Endothelial cell (in vitro differentiated cells): Measurements from ENCODE around the gene PIGN. TPM values are rescaled to one million over a fixed set of nuclear protein-coding genes. Genes with fewer than 3 reads are reported as not detected.

Experiments used
- DNase-seq: peaks from one replicate; pipeline ENCODE4 v3.0.0; 2021; ENCODE audit warnings: low spot score
- H3K27ac Mint-ChIP-seq: one replicate; pipeline ENCODE4 v1.8.0; 2021; ENCODE audit warnings: mixed read lengths, inconsistent platforms; ENCODE audit not compliant: unreplicated experiment
- H3K27me3 Mint-ChIP-seq: one replicate; pipeline ENCODE4 v1.8.0; 2021; ENCODE audit warnings: mild to moderate bottlenecking, moderate library complexity, mixed read lengths, inconsistent platforms; ENCODE audit not compliant: unreplicated experiment
- H3K36me3 Mint-ChIP-seq: one replicate; pipeline ENCODE4 v1.8.0; 2021; ENCODE audit warnings: mild to moderate bottlenecking, low read depth, mixed read lengths, inconsistent platforms; ENCODE audit not compliant: unreplicated experiment
- H3K4me1 Mint-ChIP-seq: one replicate; pipeline ENCODE4 v1.8.0; 2021; ENCODE audit warnings: mild to moderate bottlenecking, mixed read lengths, inconsistent platforms; ENCODE audit not compliant: unreplicated experiment
- H3K4me3 Mint-ChIP-seq: one replicate; pipeline ENCODE4 v1.8.0; 2021; ENCODE audit warnings: mild to moderate bottlenecking, mixed read lengths, inconsistent platforms; ENCODE audit not compliant: unreplicated experiment
- H3K9me3 Mint-ChIP-seq: one replicate; pipeline ENCODE4 v1.8.0; 2021; ENCODE audit warnings: mixed read lengths, inconsistent platforms; ENCODE audit not compliant: unreplicated experiment
- total RNA-seq: library from RNA; stranded (reverse); fragmentation: NEBNext Ultra II Directional; extraction: Animal tissue kit (Norgen Biotek cat#: 25700); gene quantifications from one replicate; pipeline ENCODE4 v1.2.1, GENCODE V29; 2021; ENCODE audit not compliant: unreplicated experiment
- TF ChIP-seq, protein P1 (sequence below): fragments of 200-600 bp; sonication (generic); IDR thresholded peaks from one replicate; pipeline ENCODE4 v1.5.0; 2021; ENCODE audit warnings: antibody characterized with exemption; ENCODE audit not compliant: unreplicated experiment

The PIGN gene
- total RNA-seq, 1 donor from 2014 or later = 23.0 TPM

DNA sequence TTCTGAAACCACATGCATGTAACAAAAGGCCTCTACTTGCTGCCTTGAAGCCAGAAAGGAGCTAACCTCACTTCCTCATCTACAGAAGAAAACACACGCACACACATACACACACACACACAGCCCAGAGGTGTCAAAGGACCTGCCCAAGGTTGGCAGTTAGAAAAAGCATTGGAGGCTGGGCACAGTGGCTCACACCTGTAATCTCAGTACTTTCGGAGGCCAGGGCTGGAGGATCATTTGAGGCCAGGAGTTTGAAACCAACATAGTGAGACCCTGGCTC lies 168.2 kb downstream of the PIGN start:
- Mint-ChIP-seq H3K36me3 (no peaks in the 10 kb centered on the region), H3K27ac (no peak overlapping the region), H3K27me3 (no peaks in the 10 kb centered on the region), H3K4me3 (no peak overlapping the region), H3K9me3 (no peaks in the 10 kb centered on the region), H3K4me1 (no peaks in the 10 kb centered on the region)
- TF ChIP-seq, protein P1, sequence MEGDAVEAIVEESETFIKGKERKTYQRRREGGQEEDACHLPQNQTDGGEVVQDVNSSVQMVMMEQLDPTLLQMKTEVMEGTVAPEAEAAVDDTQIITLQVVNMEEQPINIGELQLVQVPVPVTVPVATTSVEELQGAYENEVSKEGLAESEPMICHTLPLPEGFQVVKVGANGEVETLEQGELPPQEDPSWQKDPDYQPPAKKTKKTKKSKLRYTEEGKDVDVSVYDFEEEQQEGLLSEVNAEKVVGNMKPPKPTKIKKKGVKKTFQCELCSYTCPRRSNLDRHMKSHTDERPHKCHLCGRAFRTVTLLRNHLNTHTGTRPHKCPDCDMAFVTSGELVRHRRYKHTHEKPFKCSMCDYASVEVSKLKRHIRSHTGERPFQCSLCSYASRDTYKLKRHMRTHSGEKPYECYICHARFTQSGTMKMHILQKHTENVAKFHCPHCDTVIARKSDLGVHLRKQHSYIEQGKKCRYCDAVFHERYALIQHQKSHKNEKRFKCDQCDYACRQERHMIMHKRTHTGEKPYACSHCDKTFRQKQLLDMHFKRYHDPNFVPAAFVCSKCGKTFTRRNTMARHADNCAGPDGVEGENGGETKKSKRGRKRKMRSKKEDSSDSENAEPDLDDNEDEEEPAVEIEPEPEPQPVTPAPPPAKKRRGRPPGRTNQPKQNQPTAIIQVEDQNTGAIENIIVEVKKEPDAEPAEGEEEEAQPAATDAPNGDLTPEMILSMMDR = no peak
- DNase-seq = no peak

DNA sequence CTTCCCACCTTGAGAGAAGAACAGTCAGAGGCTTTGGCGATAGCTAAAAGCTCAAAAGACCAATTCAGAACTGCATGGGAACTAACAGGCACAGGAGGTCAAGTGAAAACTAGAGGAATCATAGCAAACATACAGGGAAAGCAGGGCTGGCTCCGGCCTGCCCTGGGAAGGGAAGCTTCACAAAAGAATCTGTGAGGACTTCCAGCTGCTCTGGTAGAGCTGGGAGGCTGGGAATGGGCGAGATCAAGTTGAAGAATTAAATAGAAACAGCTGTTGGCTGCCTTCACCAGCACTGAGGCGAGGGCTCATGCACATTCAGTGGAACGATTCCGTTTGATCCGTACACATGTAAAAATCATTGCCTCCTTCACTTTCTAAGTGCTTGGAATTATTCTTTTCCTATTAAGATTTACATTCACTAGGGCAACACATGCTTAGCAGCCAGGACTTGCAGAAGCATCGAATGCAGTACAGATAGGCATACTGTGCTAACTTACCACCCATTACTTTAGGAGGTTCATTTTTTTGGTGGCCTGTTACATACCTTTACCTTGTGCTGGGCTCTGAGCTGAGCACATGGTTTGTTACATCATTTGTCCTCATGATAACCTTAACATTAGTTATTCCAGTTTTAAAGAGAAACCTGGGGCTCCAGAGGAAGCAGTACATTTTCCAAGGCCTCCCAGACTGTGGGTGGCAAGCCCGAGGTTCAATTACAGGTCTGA lies 168.7 kb downstream of the PIGN start:
- Mint-ChIP-seq H3K27ac (peak overlapping the region; percentile 23), H3K4me3 (no peak overlapping the region)
- no peak for DNase-seq

DNA sequence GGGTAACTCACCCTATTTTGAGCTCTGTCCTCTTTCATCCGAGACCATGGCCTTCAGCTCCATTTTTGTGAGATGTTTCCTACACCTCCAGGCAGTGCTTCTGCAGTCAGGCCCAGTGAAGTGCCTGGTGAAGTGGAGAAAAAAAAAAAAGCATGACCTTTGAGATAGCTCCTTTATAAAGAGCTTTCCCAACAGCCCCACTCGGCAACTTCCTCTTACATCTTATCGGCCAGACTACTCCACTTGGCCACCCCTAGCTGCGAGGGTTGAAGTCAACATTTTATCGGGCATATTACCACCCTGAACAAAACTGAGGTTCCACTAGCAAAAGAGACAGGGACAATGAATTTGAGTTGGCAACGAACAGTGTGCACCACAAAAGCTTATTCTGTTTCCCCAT lies 169.2 kb downstream of the PIGN start:
- TF ChIP-seq, protein P1 = no peak
- Mint-ChIP-seq H3K27ac (peak overlapping the region; percentile 23), H3K4me3 (no peak overlapping the region), H3K36me3 (no peaks in the 10 kb centered on the region), H3K27me3 (no peaks in the 10 kb centered on the region), H3K9me3 (no peaks in the 10 kb centered on the region), H3K4me1 (no peaks in the 10 kb centered on the region)
- no peak for DNase-seq

More for the DNA sequence above, 168.7 kb downstream of the PIGN start:
- no peaks in the 10 kb centered on the region for H3K27me3 Mint-ChIP-seq
- H3K4me1 Mint-ChIP-seq = no peaks in the 10 kb centered on the region
- TF ChIP-seq, protein P1 = no peak
- H3K36me3 Mint-ChIP-seq = no peaks in the 10 kb centered on the region
- H3K9me3 Mint-ChIP-seq = no peaks in the 10 kb centered on the region

DNA sequence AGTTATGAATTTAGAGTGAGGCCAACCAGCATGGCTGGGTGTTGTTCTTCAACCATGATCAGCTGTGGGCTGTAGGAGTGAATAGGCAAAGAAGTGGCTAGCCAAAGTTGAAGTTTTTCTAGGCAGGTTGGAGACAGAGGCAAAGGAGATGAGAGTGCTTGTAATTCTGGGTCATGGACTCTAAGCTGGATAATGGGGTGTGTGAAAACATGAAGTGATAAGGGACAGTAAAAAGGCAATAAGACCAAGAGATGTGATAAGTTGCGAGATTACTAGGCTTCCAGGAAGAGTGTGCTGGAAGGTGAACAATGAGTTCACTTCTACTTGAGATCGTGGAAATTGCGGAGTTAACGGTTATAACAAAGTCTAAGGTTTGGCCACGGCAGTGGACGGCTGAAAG lies 175.4 kb downstream of the PIGN start:
- H3K27ac Mint-ChIP-seq = no peak overlapping the region
- TF ChIP-seq, protein P1 = no peak
- peaks cover 1% of the 10 kb centered on the region for H3K9me3 Mint-ChIP-seq
- DNase-seq = no peak
- H3K4me1 Mint-ChIP-seq = no peaks in the 10 kb centered on the region
- no peak overlapping the region for H3K4me3 Mint-ChIP-seq
- no peaks in the 10 kb centered on the region for H3K27me3 Mint-ChIP-seq
- H3K36me3 Mint-ChIP-seq = peaks cover 2% of the 10 kb centered on the region

DNA sequence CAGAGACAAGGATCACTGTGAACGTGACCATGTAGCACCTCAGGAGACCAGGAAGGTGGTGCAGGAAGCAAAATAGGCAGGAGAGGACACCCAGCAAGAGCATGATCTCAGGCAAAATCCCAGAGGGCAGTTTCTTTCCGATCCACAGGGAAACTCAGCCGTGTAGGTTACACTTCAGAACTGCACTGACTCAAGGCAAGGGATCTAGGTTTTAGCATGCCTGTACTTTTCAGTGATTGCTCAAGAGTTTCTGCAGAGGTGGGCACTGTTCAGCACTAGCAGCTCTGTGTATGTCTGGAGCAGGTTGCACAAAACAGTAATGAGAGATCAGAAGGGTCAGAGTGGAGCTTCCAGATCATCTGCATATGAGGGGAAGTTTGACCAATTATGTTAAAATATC lies 177.3 kb downstream of the PIGN start:
- no peak for DNase-seq
- H3K36me3 Mint-ChIP-seq = peaks cover 6% of the 10 kb centered on the region
- H3K4me1 Mint-ChIP-seq = no peaks in the 10 kb centered on the region
- peaks cover 5% of the 10 kb centered on the region for H3K9me3 Mint-ChIP-seq
- TF ChIP-seq, protein P1 = no peak
- no peak overlapping the region for H3K27ac Mint-ChIP-seq
- H3K4me3 Mint-ChIP-seq = no peak overlapping the region
- no peaks in the 10 kb centered on the region for H3K27me3 Mint-ChIP-seq
